GM23338 (cell line): Measurements from ENCODE around the gene DIP2C. TPM values are rescaled to one million over a fixed set of nuclear protein-coding genes. Genes with fewer than 3 reads are reported as not detected.

Source experiments
- ATAC-seq: fragments of 200-7000 bp; cut with Tn5 transposase; 3 replicates; pipeline ENCODE4 v1.9.1; 2020
- DNase-seq: peaks from one replicate; pipeline ENCODE4 v3.0.0-alpha.2; 2015; ENCODE audit warnings: low spot score
- H2AFZ ChIP-seq: fragments of 200-600 bp; sonication (generic); 2 replicates; pipeline ENCODE4 v1.8.0; 2016; ENCODE audit warnings: antibody characterized with exemption, mild to moderate bottlenecking, moderate library complexity
- H3F3A ChIP-seq: fragments of 200-600 bp; sonication (generic); replicated peaks from 2 replicates; pipeline ENCODE4 v1.8.0; 2017; ENCODE audit warnings: antibody characterized with exemption, mixed run types, low read depth
- H3K27ac ChIP-seq: fragments of 200-600 bp; sonication (generic); 2 replicates; pipeline ENCODE4 v1.6.1; 2016; ENCODE audit warnings: low read depth
- H3K27me3 ChIP-seq: fragments of 200-600 bp; sonication (generic); 2 replicates; pipeline ENCODE4 v1.8.0; 2016; ENCODE audit warnings: mild to moderate bottlenecking, mixed run types, moderate library complexity; ENCODE audit not compliant: insufficient read depth
- H3K36me3 ChIP-seq: fragments of 200-600 bp; sonication (generic); 2 replicates; pipeline ENCODE4 v1.8.0; 2016; ENCODE audit warnings: mild to moderate bottlenecking; ENCODE audit not compliant: insufficient read depth
- H3K4me1 ChIP-seq: fragments of 200-600 bp; sonication (generic); 2 replicates; pipeline ENCODE4 v1.8.0; 2016; ENCODE audit warnings: mild to moderate bottlenecking, moderate library complexity; ENCODE audit not compliant: insufficient read depth
- H3K4me2 ChIP-seq: fragments of 200-600 bp; sonication (generic); 2 replicates; pipeline ENCODE4 v1.7.1; 2017; ENCODE audit warnings: mixed run types
- H3K4me3 ChIP-seq: fragments of 200-600 bp; sonication (generic); 2 replicates; pipeline ENCODE4 v1.6.1; 2016; ENCODE audit warnings: mixed run types
- H3K79me2 ChIP-seq: fragments of 200-600 bp; sonication (generic); replicated peaks from 2 replicates; pipeline ENCODE4 v1.8.0; 2017; ENCODE audit warnings: mild to moderate bottlenecking; ENCODE audit not compliant: insufficient read depth
- H3K9me2 ChIP-seq: fragments of 200-600 bp; sonication (generic); 2 replicates; pipeline ENCODE4 v1.8.0; 2017; ENCODE audit not compliant: insufficient read depth
- H4K20me1 ChIP-seq: fragments of 200-600 bp; sonication (generic); replicated peaks from 2 replicates; pipeline ENCODE4 v1.8.0; 2017; ENCODE audit warnings: mild to moderate bottlenecking; ENCODE audit not compliant: insufficient read depth
- H3K27ac Mint-ChIP-seq: 2 replicates; pipeline ENCODE4 v1.8.0; 2020; ENCODE audit warnings: inconsistent platforms, mild to moderate bottlenecking, moderate library complexity, mixed read lengths
- H3K27me3 Mint-ChIP-seq: 3 replicates; pipeline ENCODE4 v1.8.0; 2022; ENCODE audit warnings: low read depth, mild to moderate bottlenecking, moderate library complexity, mixed read lengths, inconsistent platforms; ENCODE audit not compliant: insufficient read depth, poor library complexity
- H3K36me3 Mint-ChIP-seq: 3 replicates; pipeline ENCODE4 v1.8.0; 2021; ENCODE audit warnings: low read depth, mild to moderate bottlenecking, inconsistent platforms, moderate library complexity, mixed read lengths
- H3K4me1 Mint-ChIP-seq: 3 replicates; pipeline ENCODE4 v1.8.0; 2020; ENCODE audit warnings: mild to moderate bottlenecking, inconsistent platforms, mixed read lengths
- H3K4me3 Mint-ChIP-seq: 3 replicates; pipeline ENCODE4 v1.8.0; 2021; ENCODE audit warnings: moderate library complexity, mild to moderate bottlenecking, inconsistent platforms, mixed read lengths
- H3K9me3 Mint-ChIP-seq: 3 replicates; pipeline ENCODE4 v1.8.0; 2020; ENCODE audit warnings: moderate library complexity, mild to moderate bottlenecking, inconsistent platforms, mixed read lengths
- CREB1 ChIP-seq: fragments of 250-450 bp; sonication (Bioruptor Pico); IDR thresholded peaks from 2 replicates; pipeline ENCODE4 v1.5.0; 2020; ENCODE audit warnings: low read depth, mild to moderate bottlenecking, moderate library complexity
- ETS1 ChIP-seq: IDR thresholded peaks from 2 replicates; pipeline ENCODE4 v1.6.1; 2016; ENCODE audit warnings: antibody characterized with exemption
- EZH2phosphoT487 ChIP-seq: fragments of 200-600 bp; sonication (generic); IDR thresholded peaks from one replicate; pipeline ENCODE4 v1.8.1; 2018; ENCODE audit warnings: antibody characterized with exemption; ENCODE audit not compliant: unreplicated experiment
- JUNB ChIP-seq: IDR thresholded peaks from one replicate; pipeline ENCODE4 v1.6.1; 2016; ENCODE audit warnings: antibody characterized with exemption; ENCODE audit not compliant: unreplicated experiment
- NANOG ChIP-seq: IDR thresholded peaks from 2 replicates; pipeline ENCODE4 v1.6.1; 2016; ENCODE audit warnings: antibody characterized with exemption, borderline replicate concordance
- POLR2AphosphoS5 ChIP-seq: IDR thresholded peaks from 2 replicates; pipeline ENCODE4 v1.6.1; 2016; ENCODE audit warnings: antibody characterized with exemption, low read depth
- REST ChIP-seq: IDR thresholded peaks from one replicate; pipeline ENCODE4 v1.6.1; 2018; ENCODE audit warnings: antibody characterized with exemption; ENCODE audit not compliant: unreplicated experiment
- STAT1 ChIP-seq: IDR thresholded peaks from one replicate; pipeline ENCODE4 v1.6.1; 2016; ENCODE audit warnings: antibody characterized with exemption; ENCODE audit not compliant: unreplicated experiment
- ZNF114 ChIP-seq: fragments of 250-450 bp; sonication (Bioruptor Pico); IDR thresholded peaks from 2 replicates; pipeline ENCODE4 v1.5.0; 2020; ENCODE audit warnings: mild to moderate bottlenecking, moderate library complexity
- ZNF462 ChIP-seq: fragments of 250-450 bp; sonication (Bioruptor Pico); IDR thresholded peaks from 2 replicates; pipeline ENCODE4 v1.5.0; 2020; ENCODE audit warnings: mild to moderate bottlenecking, moderate library complexity
- polyA plus RNA-seq: library from polyadenylated mRNA; unstranded; fragments of >200 nt; fragmentation: Nextera tagmentation; extraction: Ambion mirVana; gene quantifications from 2 replicates; pipeline ENCODE4 v1.2.1, GENCODE V29; 2016
- total RNA-seq: library from RNA; depleted of rRNA; stranded (reverse); fragments of >200 nt; shearing (Covaris generic); gene quantifications from 2 replicates; pipeline ENCODE4 v1.2.3, GENCODE V29; 2014
- TF ChIP-seq, protein P1 (sequence below), 2 experiments: fragments of 200-600 bp in 1 of 2; sonication (generic) in 1 of 2; conservative IDR thresholded peaks; 2 replicates each; pipeline versions ENCODE4 v1.5.1 to v1.6.1; 2016 to 2017; ENCODE audit warnings: antibody characterized with exemption in 2 of 2, low read depth in 2 of 2, mild to moderate bottlenecking in 2 of 2, moderate library complexity in 1 of 2

DIP2C gene
- total and polyA plus RNA-seq, 2 experiments from 2014 or later, result 5.1 to 7.7 TPM

- TF ChIP-seq, protein P1, sequence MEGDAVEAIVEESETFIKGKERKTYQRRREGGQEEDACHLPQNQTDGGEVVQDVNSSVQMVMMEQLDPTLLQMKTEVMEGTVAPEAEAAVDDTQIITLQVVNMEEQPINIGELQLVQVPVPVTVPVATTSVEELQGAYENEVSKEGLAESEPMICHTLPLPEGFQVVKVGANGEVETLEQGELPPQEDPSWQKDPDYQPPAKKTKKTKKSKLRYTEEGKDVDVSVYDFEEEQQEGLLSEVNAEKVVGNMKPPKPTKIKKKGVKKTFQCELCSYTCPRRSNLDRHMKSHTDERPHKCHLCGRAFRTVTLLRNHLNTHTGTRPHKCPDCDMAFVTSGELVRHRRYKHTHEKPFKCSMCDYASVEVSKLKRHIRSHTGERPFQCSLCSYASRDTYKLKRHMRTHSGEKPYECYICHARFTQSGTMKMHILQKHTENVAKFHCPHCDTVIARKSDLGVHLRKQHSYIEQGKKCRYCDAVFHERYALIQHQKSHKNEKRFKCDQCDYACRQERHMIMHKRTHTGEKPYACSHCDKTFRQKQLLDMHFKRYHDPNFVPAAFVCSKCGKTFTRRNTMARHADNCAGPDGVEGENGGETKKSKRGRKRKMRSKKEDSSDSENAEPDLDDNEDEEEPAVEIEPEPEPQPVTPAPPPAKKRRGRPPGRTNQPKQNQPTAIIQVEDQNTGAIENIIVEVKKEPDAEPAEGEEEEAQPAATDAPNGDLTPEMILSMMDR (conservative IDR thresholded peaks at IDR 0.05; ENCODE audit: low read depth in 2 of 2), result no peak
These were observed 321.8 kb downstream of the DIP2C start (continued) for GRCh38 chr10:367636-368035.

- H3K4me2 ChIP-seq, result no peak overlapping the region
- no peaks in the 10 kb centered on the region for H4K20me1 ChIP-seq
- no peaks in the 10 kb centered on the region for H3F3A ChIP-seq
- Mint-ChIP-seq H3K27me3 (peaks cover 10% of the 10 kb centered on the region), H3K36me3 (no peaks in the 10 kb centered on the region; the same call in 2 of the 3 replicates), H3K4me3 (no peak overlapping the region), H3K4me1 (no peaks in the 10 kb centered on the region), H3K9me3 (no peaks in the 10 kb centered on the region), H3K27ac (no peak overlapping the region)
- DNase-seq, result no peak
- H3K27ac ChIP-seq, result no peak overlapping the region
- H3K9me2 ChIP-seq, result no peaks in the 10 kb centered on the region
- no peaks in the 10 kb centered on the region for H3K27me3 ChIP-seq
- no peaks in the 10 kb centered on the region for H3K4me1 ChIP-seq
- H3K36me3 ChIP-seq, result no peaks in the 10 kb centered on the region
- H2AFZ ChIP-seq, result no peak overlapping the region
- H3K4me3 ChIP-seq, result no peak overlapping the region
- H3K79me2 ChIP-seq, result no peaks in the 10 kb centered on the region
- no peak for ATAC-seq
- TF ChIP-seq JUNB (no peak), EZH2phosphoT487 (no peak), REST (no peak), ZNF462 (no peak), ETS1 (no peak), NANOG (no peak), STAT1 (no peak), POLR2AphosphoS5 (no peak), ZNF114 (CRISPR knock-in tag) (no peak), CREB1 (CRISPR knock-in tag) (no peak)
- TF ChIP-seq, protein P1 (conservative IDR thresholded peaks at IDR 0.05; ENCODE audit: low read depth in 2 of 2), result no peak
These were observed 323.3 kb downstream of the DIP2C start for GRCh38 chr10:366186-366585.
